ENCODE measurements around the gene NCBP3.

DNA sequence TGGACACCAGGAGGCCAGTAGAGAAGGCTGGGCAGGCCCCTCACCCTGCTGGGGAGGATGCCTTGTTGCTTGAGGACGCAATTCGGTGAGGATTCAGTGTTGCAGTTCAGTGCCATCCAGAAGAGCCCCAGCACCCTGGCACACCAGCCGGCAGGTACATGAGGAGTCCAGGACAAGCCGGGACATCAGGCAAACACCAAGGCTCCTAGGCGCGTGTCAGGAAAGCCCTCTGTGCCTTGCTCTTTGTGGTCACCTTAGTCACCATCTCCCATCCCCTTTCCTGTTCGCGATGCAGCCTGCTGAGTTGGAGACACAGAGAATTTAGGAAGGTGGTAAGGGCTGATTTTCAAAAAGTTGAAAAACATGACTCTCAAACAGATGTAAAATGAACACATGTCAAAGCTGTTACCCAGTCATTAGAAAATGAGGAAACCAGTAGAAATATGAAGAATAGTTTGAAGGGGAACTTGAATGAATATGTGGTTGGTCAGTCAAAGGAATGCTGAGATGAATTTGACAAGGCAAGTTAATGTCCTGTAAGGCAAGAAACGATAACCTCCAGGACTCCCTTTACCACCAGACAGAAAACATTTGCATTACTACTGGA, 2.3 kb upstream of the NCBP3 start:
- TF ChIP-seq, protein P1, sequence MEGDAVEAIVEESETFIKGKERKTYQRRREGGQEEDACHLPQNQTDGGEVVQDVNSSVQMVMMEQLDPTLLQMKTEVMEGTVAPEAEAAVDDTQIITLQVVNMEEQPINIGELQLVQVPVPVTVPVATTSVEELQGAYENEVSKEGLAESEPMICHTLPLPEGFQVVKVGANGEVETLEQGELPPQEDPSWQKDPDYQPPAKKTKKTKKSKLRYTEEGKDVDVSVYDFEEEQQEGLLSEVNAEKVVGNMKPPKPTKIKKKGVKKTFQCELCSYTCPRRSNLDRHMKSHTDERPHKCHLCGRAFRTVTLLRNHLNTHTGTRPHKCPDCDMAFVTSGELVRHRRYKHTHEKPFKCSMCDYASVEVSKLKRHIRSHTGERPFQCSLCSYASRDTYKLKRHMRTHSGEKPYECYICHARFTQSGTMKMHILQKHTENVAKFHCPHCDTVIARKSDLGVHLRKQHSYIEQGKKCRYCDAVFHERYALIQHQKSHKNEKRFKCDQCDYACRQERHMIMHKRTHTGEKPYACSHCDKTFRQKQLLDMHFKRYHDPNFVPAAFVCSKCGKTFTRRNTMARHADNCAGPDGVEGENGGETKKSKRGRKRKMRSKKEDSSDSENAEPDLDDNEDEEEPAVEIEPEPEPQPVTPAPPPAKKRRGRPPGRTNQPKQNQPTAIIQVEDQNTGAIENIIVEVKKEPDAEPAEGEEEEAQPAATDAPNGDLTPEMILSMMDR (IDR thresholded peaks at IDR 0.05), result no peak
- TF ChIP-seq POLR2A (IDR thresholded peaks at IDR 0.05), result no peak
